Heart right ventricle (tissue), 16 donors: ENCODE results near the gene NKX1-2. TPM values are rescaled to one million over a fixed set of nuclear protein-coding genes. Genes with fewer than 3 reads are reported as not detected.

Source experiments
- ATAC-seq, 8 donors: fragments of 200-7000 bp; cut with Tn5 transposase; one replicate each; pipeline ENCODE4 v1.9.1; 2020; ENCODE audit warnings: mild to moderate bottlenecking in 8 of 8, moderate library complexity in 8 of 8, moderate number of reproducible peaks in 1 of 8
- DNase-seq, 2 donors: peaks; one replicate each; pipeline ENCODE4 v3.0.0-alpha.2; 2020
- H3K27ac ChIP-seq, 10 donors: fragments of 200-600 bp; sonication (generic) in 2 of 10; one replicate each; pipeline versions ENCODE4 v1.5.0 to v1.8.0; 2020 to 2022; ENCODE audit warnings: mild to moderate bottlenecking in 3 of 10
- H3K27me3 ChIP-seq, 7 donors: fragments of 200-600 bp; one replicate each; pipeline ENCODE4 v1.8.0; 2021 to 2022; ENCODE audit warnings: mild to moderate bottlenecking in 2 of 7
- H3K36me3 ChIP-seq, 9 donors: fragments of 200-600 bp; sonication (generic) in 1 of 9; one replicate each; pipeline versions ENCODE4 v1.5.0 to v1.8.0; 2020 to 2022; ENCODE audit warnings: mild to moderate bottlenecking in 2 of 9
- H3K4me1 ChIP-seq, 9 donors: fragments of 200-600 bp; sonication (generic) in 1 of 9; one replicate each; pipeline versions ENCODE4 v1.5.0 to v1.8.0; 2020 to 2022; ENCODE audit warnings: mild to moderate bottlenecking in 4 of 9
- H3K4me3 ChIP-seq, 10 donors: fragments of 200-600 bp; sonication (generic) in 2 of 10; one replicate each; pipeline versions ENCODE4 v1.5.0 to v1.8.0; 2020 to 2022; ENCODE audit warnings: mild to moderate bottlenecking in 7 of 10, moderate library complexity in 2 of 10
- H3K9me3 ChIP-seq, 11 donors: fragments of 200-600 bp in 10 of 11; sonication (generic) in 2 of 11; one replicate each; pipeline versions ENCODE4 v1.5.0 to v1.8.0; 2013 to 2022; ENCODE audit warnings: mild to moderate bottlenecking in 2 of 11, control low read depth in 1 of 11, moderate library complexity in 1 of 11
- WGBS, 2 donors: extraction: QIAGEN DNeasy Blood & Tissue Kit; methylation state at CpG; one replicate each; pipeline ENCODE4 v1.1.7; 2013; ENCODE audit warnings: inconsistent platforms in 1 of 2; 5-methylcytosine and 5-hydroxymethylcytosine counted together
- intact Hi-C, 10 donors: fragments of 100-400 bp; cut with DNase I; formaldehyde crosslinking; loops; one replicate each; pipeline versions ENCODE4 v1.11.1 to v1.14.2; 2022
- polyA plus RNA-seq, 2 donors: library from polyadenylated mRNA; stranded (reverse); fragments of 200-250 nt; gene quantifications; one replicate each; pipeline ENCODE4 v1.2.3, GENCODE V29; 2013
- total RNA-seq, 10 donors: library from RNA; stranded (reverse); fragmentation: NEBNext Ultra II Directional in 3 of 10; extraction: Animal tissue kit (Norgen Biotek cat#: 25700) in 3 of 10; gene quantifications; one replicate each; pipeline versions ENCODE4 v1.2.1 to v1.2.4, GENCODE V29; 2021 to 2023
- TF ChIP-seq, protein P1 (sequence below), 9 donors: fragments of 200-600 bp; sonication (generic) in 2 of 9; IDR thresholded peaks; one replicate each; pipeline versions ENCODE4 v1.5.0 to v1.8.0; 2021 to 2022; ENCODE audit warnings: antibody characterized with exemption in 9 of 9, mild to moderate bottlenecking in 5 of 9, moderate library complexity in 1 of 9
- donor health status: Arrhythmogenic right ventricular cardiomyopathy.
- donor health status: ischemic (EF 13 %, LVEDD 7.1; RV severe dilation, severe dysfunction).
- donor health status: healthy with polysubstance abuse.
- donor health status: DM: no; HTN: yes; CAD: no.
- donor health status: DM: no; HTN: no; CAD: no.
- donor health status: ischemic (EF 25% LVEDD 6.9; RV normal size, moderate dysfunction).
- donor health status: ischemic (EF 25% LVEDD 5.7; RV mildly dilated, moderate dysfunction).
- donor health status: healthy.
- donor health status: DM: yes; HTN: yes; CAD: no.
- donor health status: Ischemic cardiomyopathy.
- donor health status: ischemic (EF 35%, LVEDD 5.7; RV mildly dilated, moderate dysfunction).
- donor health status: nonischemic (EF 11% LVEDD 7.7; RV severe dilation, severe dysfunction).
- donor health status: DM: yes; HTN: yes; CAD: no.
- donor health status: PGD.
- donor health status: ischemic (EF 29% LVEDD 5.4; RV normal size, mild dysfunction).
- donor health status: nonischemic (EF 23%, LVEDD 6.1; RV moderate dilation, normal function).

The NKX1-2 gene
- total and polyA plus RNA-seq, 12 donors, result not detected

DNA sequence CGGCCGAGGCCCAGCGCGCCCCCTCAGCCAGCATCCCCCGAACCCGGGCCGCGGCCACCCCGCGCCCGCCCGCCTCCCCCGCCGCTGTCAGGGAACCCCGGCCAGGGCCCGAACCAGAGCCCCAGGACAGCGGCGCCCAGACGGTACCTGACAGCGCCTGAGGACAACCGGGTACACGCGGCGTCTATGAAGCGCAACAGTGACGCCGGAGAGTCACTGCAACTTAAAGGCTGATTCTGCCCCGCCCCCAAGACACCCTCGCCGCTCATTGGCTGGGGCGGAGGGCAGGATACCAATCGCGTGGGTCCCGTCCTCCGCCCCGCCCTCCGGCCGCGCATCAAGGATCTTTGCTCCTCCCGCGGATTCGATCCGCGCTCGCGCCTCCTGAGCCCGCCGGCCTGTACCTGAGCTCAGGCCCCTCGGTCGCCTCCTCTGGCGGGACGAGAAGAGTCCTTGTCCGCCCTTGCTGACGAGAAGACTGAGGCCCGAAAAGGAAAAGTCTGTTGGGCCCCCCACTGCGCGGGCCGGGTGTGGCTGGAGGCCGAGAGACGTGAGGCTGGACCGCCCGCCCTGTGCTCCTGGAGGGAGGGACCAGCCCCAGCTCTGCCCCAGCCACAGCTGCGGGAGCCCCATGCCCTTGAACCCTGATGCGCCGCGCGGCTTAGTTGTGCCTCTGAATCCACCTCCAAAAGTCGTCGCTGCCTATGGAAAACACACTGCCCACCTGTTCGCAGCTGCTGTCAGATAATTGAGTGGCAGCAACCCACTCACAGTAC is 30.9 kb downstream of the NKX1-2 start, which contains the start of gene OAT:
Gene OAT, minus strand, starts transcription at position 198 of the 776 bp plus-strand sequence. CDS start 6,752 bp downstream, outside the sequence.
- Histone ChIP-seq H3K9me3 (no peaks in the 10 kb centered on the region), H3K4me3 (peak within 1 kb of the TSS; percentile 79 to 97 (median 94)), H3K4me1 (peaks cover 0 to 47% (median 34%) of the 10 kb centered on the region in 9 donors), H3K27ac (peak within 1 kb of the TSS; percentile 72 to 94 (median 90)), H3K36me3 (no peaks in the 10 kb centered on the region), H3K27me3 (peaks cover 0 to 26% (median 5%) of the 10 kb centered on the region in 7 donors)
- WGBS, 2 donors, result 2 to 3% methylated on average over 63 to 70 of the region's 70 CpGs
- intact Hi-C loops, result loop anchor here in 2 of 10 donors (10.0 kb wide), 1 partner anchor 326 kb away; the partner anchor contains the start of gene FAM53B (in 2 of the 2)
- TF ChIP-seq, protein P1, sequence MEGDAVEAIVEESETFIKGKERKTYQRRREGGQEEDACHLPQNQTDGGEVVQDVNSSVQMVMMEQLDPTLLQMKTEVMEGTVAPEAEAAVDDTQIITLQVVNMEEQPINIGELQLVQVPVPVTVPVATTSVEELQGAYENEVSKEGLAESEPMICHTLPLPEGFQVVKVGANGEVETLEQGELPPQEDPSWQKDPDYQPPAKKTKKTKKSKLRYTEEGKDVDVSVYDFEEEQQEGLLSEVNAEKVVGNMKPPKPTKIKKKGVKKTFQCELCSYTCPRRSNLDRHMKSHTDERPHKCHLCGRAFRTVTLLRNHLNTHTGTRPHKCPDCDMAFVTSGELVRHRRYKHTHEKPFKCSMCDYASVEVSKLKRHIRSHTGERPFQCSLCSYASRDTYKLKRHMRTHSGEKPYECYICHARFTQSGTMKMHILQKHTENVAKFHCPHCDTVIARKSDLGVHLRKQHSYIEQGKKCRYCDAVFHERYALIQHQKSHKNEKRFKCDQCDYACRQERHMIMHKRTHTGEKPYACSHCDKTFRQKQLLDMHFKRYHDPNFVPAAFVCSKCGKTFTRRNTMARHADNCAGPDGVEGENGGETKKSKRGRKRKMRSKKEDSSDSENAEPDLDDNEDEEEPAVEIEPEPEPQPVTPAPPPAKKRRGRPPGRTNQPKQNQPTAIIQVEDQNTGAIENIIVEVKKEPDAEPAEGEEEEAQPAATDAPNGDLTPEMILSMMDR (IDR thresholded peaks at IDR 0.05), result peak in 2 of 9 donors; percentile 21 to 25
- peak; percentile 96 for DNase-seq
- peak; percentile 97 to 99 (median 98) for ATAC-seq

DNA sequence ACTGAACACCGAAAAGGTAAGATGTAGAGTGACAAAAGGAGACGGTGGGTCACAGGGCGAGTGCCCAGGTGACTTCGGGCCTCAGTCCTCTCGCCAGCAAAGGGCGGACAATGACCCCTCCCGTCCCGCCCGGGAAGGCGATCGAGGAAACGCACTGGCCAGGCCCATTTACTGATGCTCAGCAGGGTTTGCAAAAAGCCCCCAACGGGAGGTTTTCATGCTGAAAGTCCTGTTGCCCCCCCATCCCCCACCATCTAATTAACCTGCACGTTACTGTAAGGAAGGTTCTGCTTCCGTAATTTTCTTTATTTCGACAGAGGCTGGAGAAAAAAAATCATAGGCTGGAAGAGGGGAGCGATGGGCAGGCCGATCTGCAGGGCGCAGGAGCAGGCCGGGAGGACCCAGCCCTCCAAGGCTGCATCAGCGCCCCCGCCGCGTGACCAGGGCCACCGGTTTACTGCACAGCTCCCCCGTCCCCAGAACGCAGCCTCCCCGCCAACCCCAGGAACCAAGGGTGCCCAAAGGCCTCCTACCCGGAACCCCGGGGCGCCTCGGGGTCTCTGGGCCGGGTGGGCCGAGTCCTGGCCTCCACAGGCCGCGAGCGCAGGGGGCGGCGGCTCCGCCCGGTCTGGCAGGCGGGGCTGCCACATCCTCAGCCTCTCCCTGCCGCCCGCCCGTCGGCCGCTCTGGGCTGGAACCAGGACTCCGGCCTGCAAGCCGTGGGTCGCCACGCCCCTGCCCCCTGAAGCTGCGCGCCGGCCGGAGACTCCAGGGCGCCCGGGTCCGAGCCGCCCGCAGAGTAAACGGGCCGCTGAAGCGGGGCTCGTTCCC is 31.7 kb downstream of the NKX1-2 start:
- H3K27me3 ChIP-seq, result peaks cover 0 to 26% (median 1%) of the 10 kb centered on the region in 7 donors
- H3K36me3 ChIP-seq, result no peaks in the 10 kb centered on the region
- peak overlapping the region; percentile 72 to 94 (median 90) for H3K27ac ChIP-seq
- WGBS, 2 donors, result 3% methylated on average over 57 to 64 of the region's 64 CpGs
- peaks cover 0 to 54% (median 39%) of the 10 kb centered on the region in 9 donors for H3K4me1 ChIP-seq
- DNase-seq, result peak; percentile 57 to 60
- peak; percentile 47 to 81 (median 73) for ATAC-seq
- intact Hi-C loops, result loop anchor here in 2 of 10 donors (10.0 kb wide), 1 partner anchor 327 kb away; the partner anchor contains the start of gene FAM53B (in 2 of the 2)
- peak overlapping the region; percentile 79 to 97 (median 94) for H3K4me3 ChIP-seq
- TF ChIP-seq, protein P1 (IDR thresholded peaks at IDR 0.05), result peak in 2 of 9 donors; percentile 5 to 24
- no peaks in the 10 kb centered on the region for H3K9me3 ChIP-seq

DNA sequence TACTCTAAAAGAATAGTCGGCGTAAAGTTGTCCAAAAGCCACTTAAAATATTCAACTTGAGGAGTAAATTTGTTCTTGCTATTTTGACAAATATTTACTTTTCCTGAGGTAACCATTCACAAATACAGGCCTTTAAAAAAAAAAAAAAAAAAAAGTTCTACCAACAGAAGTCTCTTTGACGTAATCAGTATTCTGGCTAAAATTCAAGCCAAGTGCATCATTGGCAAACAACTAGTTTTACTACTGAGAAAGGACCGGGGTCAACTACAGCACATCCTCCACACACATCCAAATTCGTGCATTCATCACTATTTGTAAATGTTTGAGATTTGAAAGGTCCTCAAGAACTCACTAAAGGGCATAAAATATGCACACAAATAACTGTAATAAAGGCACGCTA is 33.1 kb downstream of the NKX1-2 start:
- intact Hi-C loops, result loop anchor here in 2 of 10 donors (10.0 kb wide), 1 partner anchor 328 kb away; the partner anchor contains the start of gene FAM53B (in 2 of the 2)
- DNase-seq, result no peak
- peaks cover 0 to 54% (median 39%) of the 10 kb centered on the region in 9 donors for H3K4me1 ChIP-seq

More for the DNA sequence above, 33.1 kb downstream of the NKX1-2 start:
- Histone ChIP-seq H3K9me3 (no peaks in the 10 kb centered on the region), H3K27me3 (peaks cover 0 to 16% (median 0%) of the 10 kb centered on the region in 7 donors), H3K36me3 (peaks cover 0 to 7% (median 0%) of the 10 kb centered on the region in 9 donors), H3K27ac (no peak overlapping the region), H3K4me3 (peak overlapping the region in 1 of 10 donors; percentile 94)
- TF ChIP-seq, protein P1 (IDR thresholded peaks at IDR 0.05), result no peak
- 75 to 82% methylated on average over 6 of the region's 6 CpGs for WGBS, 2 donors
- no peak for ATAC-seq
